SW 1271 (cell line): Measurements from ENCODE around the gene UBASH3A.

Source experiments
- DNase-seq, 2 experiments: peaks; one replicate each; lab custom pipeline; 2025; lab: John Stamatoyannopoulos, UW

Gene UBASH3A

GRCh38 chr21:42490720-42491119, 87.0 kb downstream of the UBASH3A start:
- DNase-seq = no peak

GRCh38 chr21:42491328-42491727, 87.6 kb downstream of the UBASH3A start:
- no peak for DNase-seq

- no peak for DNase-seq
Measured at GRCh38 chr21:42492201-42492600, 88.5 kb downstream of the UBASH3A start.

GRCh38 chr21:42493109-42494060, 89.7 kb downstream of the UBASH3A start:
- DNase-seq = no peak

- no peak for DNase-seq
Measured at GRCh38 chr21:42495027-42495426, 91.3 kb downstream of the UBASH3A start.

GRCh38 chr21:42495765-42496119, 92.0 kb downstream of the UBASH3A start:
- no peak for DNase-seq

GRCh38 chr21:42496120-42496838, 92.6 kb downstream of the UBASH3A start, which contains the start of gene RSPH1:
Gene RSPH1 (minus strand): TSS chr21:42496224. CDS start chr21:42496186, 38 bp downstream.
- peak; percentile 84 to 93 for DNase-seq

GRCh38 chr21:42496839-42497202, 93.1 kb downstream of the UBASH3A start:
- no peak for DNase-seq
